T-helper 17 cell (primary cell): ENCODE data around the gene KRT78. TPM values are rescaled to one million over a fixed set of nuclear protein-coding genes. Genes with fewer than 3 reads are reported as not detected.

Source experiments
- total RNA-seq, 4 donors: library from RNA in 2 of 4; stranded (reverse) in 2 of 4; gene quantifications; one replicate each; pipeline ENCODE4 v1.2.3 and lab custom pipeline; 2022 to 2026

KRT78 gene
- total RNA-seq, 2 donors from 2014 or later, result not detected

Other genes with a start within 250 kb of the KRT78 start
- 1 to 10 TPM in 1 of 2 donors, under 1 TPM in 1; 0.60 to 1.6 TPM for gene KRT72, start 247.5 kb downstream of the KRT78 start, total RNA-seq
- 1 to 10 TPM in 1 of 2 donors, under 1 TPM in 1; 0.40 to 1.1 TPM for gene KRT73, start 230.4 kb downstream of the KRT78 start, total RNA-seq
- gene KRT2, start 196.8 kb downstream of the KRT78 start, total RNA-seq, result not detected
- gene KRT1, start 168.6 kb downstream of the KRT78 start, total RNA-seq, result 1 to 10 TPM in 1 of 2 donors, under 1 TPM in 1; 0.83 to 3.1 TPM
- not detected for gene KRT77, start 145.5 kb downstream of the KRT78 start, total RNA-seq
- not detected for gene KRT76, start 71.6 kb downstream of the KRT78 start, total RNA-seq
- gene KRT3, start 52.9 kb downstream of the KRT78 start, total RNA-seq, result not detected
- not detected for gene KRT4, start 34.9 kb downstream of the KRT78 start, total RNA-seq
- not detected for gene KRT79, start 14.7 kb downstream of the KRT78 start, total RNA-seq
- 1 to 10 TPM in 1 of 2 donors, under 1 TPM in 1; 0.67 to 3.2 TPM for gene KRT8, start 56.1 kb upstream of the KRT78 start, total RNA-seq
- 1 to 10 TPM; 1.8 to 3.2 TPM for gene KRT18, start 100.1 kb upstream of the KRT78 start, total RNA-seq
- gene EIF4B, start 157.5 kb upstream of the KRT78 start, total RNA-seq, result 100 to 1,000 TPM; 635 to 667 TPM
- gene TNS2, start 201.1 kb upstream of the KRT78 start, total RNA-seq, result 1 to 10 TPM; 1.4 to 3.1 TPM
- 10 to 100 TPM; 23.1 to 29.6 TPM for gene SPRYD3, start 230.4 kb upstream of the KRT78 start, total RNA-seq
- gene IGFBP6, start 248.7 kb upstream of the KRT78 start, total RNA-seq, result under 1 TPM in 1 of 2 donors, not detected in 1; 0.45 TPM